NCI-H2227 (cell line): ENCODE measurements around the gene FILIP1L.

Experiments used
- DNase-seq: peaks from one replicate; lab custom pipeline; 2025; ENCODE audit not compliant: unreplicated experiment; lab: John Stamatoyannopoulos, UW

Gene FILIP1L

GRCh38 chr3:100019719-100020118 is 94.6 kb downstream of the FILIP1L start:
- no peak for DNase-seq

- no peak for DNase-seq
Observed at GRCh38 chr3:100018806-100019205, 95.5 kb downstream of the FILIP1L start.

GRCh38 chr3:100010087-100010417 is 104.2 kb downstream of the FILIP1L start:
- no peak for DNase-seq

DNA sequence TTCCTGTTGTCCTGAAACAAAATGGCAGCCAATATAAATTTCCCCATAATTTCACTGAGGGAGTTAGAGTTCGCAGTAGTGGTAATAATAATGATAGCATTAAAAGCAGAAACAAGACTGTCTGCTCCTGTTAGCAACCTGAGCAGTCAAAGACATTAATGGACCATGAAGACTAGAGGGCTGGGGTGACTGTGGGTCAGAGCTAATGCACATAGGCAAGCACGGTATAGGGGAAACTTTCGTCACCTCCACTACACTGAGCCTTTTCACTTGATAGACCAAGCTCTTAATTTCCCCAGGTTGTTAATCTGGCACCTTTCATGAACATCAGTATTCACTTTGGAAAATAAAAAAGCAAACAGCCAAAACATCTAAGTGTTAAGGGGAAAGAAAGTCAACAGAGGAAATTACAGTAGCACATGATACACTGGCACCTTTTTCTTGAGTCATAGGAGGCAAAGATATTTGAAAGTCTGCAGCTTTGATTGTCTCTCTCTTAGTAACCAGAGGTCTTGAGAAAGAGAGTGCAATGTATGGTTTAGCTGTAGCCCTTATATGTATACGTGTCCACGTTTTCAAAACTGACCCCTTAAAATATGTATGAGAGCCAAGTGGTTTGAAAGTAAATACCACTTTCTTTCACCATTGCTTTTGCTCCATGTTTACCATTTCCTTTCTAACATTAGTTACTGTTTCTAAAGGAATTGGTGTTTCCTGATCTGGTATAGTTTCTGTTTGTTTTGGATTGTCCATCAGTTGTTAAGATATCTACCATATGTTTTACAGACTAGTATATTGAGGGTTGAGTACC is 104.8 kb downstream of the FILIP1L start:
- DNase-seq: no peak

- DNase-seq: no peak
Observed at GRCh38 chr3:100008081-100008698, 106.1 kb downstream of the FILIP1L start.

DNA sequence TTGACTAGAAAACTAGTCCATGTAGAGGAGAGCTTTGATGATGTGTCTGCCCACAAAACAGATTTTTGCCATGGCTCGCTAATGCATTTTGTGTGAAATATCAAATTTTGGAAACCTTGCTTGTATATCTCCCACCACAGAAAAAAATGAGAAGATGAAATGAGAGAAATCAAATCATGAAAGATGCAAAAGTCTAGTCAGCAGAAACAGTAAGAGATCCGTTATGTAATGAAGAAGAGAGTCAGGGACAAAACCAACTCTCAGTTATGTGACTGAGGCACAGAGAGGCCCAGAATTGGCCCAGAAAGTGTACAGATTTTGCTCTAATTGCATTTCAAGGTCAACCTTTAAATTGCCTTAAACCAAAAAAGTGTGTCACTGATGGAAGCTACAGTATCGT is 107.0 kb downstream of the FILIP1L start:
- no peak for DNase-seq

GRCh38 chr3:100006570-100007271 is 107.6 kb downstream of the FILIP1L start:
- DNase-seq: no peak

DNA sequence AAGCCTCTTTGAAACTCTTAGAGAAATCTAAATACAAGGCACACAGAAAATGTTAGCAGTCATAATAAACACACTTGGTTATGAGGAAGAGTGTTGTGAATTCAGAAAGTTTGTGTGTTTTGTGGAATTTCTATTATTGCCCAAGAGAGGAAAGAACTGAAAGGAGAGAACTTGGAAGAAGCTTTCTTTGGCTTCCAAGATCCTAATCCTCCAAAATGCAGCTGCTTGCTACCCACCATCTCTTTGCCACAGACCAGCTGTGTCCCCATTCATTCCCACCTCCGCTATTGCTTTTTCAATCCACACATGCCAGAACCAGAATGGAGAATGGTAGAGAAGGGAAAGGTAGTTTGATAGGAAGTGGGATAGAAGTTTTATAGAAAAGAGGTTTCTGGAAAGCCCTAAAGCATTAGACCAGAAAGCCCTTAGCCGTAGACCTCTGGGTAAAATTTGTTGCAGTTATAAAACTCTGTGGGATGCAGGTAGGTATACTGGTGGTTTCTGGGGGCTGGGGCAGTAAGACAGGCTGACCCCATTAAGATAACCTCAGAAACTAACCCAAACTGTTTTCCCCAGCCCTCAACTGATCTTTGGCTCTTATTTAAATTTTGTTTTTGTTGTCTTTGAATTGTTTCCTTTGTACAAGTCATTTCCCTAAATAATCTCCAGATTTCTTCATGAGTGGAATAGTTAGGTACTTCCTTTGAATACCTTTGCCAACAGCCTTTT is 108.5 kb downstream of the FILIP1L start:
- DNase-seq: no peak

DNA sequence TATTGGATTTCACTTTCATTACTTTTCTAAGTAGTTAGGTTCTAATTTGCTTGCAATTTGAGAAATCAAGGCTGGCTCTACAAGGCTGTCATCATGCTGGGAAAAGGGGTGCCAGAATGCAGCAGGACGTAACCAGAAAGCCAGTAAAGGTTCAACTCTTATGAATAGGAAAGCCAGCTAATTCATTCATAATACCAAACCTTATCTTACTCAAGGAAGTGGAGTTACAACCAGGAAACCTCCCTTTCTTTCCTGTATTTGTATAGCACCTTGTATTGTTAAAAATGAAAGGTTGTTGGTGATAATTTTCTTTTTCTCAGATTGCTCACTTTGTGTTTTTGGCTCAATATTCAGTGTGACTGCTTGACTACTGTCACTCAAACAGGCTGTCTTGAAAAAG is 109.4 kb downstream of the FILIP1L start:
- no peak for DNase-seq

DNA sequence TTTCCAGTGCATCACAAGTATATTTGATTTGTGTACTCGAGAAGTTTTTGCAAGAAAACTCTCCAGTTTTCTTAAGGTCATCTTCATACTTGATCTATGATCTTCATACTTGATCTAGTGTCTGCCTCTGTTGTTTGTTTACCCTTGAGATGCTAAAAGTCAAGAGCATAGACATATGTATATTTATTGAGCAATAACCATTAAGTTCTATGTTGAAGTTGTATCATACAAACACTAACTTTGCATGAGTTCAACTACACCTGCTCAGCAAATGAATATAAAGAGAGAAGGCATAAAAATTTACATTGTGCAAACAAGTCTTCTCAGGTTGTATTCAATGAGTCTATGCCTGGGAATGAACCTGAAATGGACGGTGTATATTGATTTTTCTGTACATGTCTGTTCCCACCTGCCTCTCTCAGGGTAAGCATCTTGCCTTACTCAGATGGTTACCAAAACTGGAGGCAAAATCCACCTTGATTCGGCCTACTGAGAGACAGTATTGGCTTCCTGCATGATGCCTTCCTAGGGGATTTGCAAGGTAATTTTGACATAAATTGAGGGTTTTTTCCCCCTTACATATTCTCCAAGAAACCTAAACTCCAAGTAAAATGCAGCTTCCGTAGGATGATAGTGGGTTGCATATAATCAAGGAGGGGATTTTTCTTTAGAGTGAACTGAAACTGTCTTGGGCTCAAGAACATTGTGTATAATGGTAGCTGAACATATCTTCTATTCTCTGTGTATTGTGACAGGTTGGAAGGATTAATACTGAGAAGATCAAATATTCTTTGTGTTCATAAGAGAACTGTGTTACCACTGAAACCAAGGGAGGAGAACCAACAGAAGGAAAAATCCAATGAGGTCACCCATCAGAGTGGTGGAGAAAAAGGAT is 110.4 kb downstream of the FILIP1L start:
- no peak for DNase-seq

DNA sequence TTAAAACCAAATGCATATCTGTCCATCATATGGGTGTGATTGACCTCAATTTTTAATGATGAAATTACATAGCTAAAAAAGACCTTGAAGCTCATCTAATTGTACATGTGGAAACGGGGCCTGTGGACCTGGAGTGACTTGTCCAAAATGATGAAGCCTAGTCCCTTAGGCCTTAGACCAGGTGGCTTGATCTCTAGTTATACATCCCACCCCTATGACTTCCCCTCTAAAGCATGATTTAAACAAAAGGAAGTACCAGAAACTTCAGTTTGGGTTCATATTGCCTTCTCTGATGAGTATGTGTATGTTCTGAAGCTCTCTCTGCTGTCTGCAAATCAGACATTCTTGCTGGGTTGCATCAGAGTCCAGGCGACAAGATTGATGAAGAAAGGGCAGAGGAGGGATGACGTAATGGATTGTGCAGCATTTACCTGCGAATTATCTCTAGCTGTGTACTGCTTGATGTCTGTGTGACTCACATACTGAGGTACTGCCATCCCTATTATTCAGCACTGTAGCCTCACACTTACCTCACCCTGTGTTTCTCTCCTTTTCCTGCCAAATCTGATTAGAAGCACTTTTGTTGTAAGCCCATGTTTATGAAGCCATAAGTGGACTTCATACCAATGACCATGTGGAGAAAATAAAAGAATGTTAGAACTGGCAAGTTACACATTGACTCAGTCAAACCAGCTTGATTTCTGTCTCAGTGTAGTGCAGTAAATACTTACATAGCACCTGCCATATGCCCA is 111.5 kb downstream of the FILIP1L start:
- DNase-seq: peak; percentile 13

DNA sequence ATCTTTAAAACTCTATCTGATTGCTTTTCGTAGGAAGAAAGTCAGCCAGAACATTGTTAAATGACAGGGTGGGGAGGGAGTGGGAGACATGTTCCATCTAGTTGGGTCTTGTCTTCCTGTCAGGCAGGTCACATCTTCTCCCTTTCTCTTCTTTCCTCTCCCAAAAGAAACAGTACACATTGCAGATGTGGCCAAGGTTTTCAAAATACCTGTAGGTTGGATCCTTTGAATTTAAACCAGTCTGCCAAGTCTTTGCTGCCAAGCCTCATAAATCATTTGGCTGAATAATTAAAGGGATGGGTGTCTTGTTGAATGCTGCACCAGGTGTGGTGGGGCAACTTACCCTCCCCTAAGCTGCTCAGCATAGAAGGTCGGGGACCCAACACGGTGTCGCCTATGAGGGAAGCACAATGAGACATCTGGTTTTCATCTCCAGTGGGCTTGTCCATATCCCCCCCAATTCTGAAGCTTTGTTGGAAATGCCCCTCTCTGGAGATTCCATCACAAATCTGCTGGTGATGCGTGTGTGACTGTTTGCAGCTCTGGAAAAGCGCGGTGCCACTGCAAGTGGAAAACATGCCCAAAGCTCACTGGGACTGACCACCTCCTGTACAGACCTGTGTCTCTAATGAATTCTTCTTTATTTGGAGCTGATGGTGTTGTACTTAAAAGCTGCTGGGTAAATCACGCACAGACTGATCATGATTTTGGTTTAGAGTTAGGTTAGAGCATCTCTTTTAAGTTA is 112.6 kb downstream of the FILIP1L start:
- no peak for DNase-seq

DNA sequence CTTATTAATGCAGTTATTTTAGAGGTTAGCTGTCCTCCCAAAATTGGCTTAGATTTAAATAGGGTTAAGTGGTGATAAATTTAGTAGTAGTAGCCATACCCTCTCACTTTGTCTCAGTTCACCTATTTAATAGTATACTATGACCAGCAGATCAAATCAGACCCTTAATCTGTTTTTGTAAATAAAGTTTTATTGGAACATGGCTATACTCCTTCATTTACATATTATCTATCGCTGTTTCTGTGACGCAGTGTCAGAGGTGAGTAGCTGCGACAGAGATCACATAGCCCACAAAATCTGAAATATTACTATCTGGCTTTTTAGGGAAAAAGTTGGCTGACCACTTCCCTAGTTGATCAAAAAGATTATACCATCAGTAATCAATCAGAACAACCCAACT is 113.2 kb downstream of the FILIP1L start:
- no peak for DNase-seq

DNA sequence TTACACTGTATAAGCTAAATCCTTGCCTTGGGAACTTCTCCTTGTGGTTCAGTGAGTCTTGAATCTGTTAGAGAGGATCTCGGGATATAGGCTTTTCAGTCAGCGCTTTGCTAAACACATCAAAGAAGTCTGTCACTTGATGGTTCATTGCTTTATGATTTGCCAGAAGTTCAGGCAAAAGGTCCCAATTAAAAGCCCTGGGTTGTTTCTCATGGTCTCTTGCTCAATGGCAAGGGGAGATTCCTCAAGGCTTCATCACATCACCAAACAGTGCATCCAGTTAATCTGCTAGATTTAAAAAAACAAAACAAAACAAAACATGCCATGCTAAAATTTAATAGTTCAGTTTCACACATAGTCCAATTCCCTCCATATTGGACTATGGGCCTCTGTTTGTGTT is 114.8 kb downstream of the FILIP1L start:
- DNase-seq: no peak

DNA sequence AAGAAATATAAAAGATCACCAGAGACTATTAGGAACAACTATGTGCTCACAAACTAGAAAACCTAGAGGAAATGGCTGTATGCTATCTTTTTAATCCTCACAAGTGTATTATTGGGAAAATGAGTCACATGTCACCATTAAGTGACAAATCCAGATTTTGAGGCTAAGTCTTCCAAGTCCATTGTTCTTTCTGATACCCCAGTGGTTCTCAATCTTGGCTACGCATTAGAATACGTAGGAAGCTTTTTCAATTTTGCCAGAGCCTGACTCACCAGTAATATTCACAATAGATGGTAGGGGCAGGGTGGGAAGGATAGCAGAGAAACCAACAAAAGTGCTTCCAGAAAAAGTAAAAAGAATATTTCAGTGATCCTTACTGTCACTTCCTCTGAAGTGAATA is 117.0 kb downstream of the FILIP1L start:
- no peak for DNase-seq

GRCh38 chr3:99990179-99990578 is 124.1 kb downstream of the FILIP1L start:
- no peak for DNase-seq

- no peak for DNase-seq
Observed at GRCh38 chr3:99984668-99985067, 129.6 kb downstream of the FILIP1L start.

GRCh38 chr3:99984139-99984538 is 130.2 kb downstream of the FILIP1L start:
- no peak for DNase-seq

GRCh38 chr3:99982650-99983049 is 131.7 kb downstream of the FILIP1L start:
- no peak for DNase-seq
